ENCODE data around the gene BCL11A.

The BCL11A gene

DNA sequence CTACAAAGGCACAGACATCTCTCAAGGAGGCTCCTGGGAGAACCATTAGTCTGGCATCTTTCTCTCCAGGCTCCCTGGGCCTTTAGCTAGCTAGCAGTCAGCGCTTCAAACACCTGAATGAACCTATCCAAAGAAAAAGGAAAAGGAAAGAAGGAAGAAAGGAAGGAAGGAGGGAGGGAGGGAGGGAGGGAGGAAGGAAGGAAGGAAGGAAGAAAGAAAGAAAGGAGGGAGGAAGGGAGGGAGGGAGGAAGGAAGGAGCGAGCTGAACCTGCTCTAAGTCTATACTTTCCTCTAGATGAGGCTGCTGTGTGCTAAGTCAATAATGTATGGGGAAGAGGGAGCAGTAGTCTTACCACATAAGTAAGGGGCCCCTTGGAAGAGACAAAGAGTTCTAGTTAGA lies 5.1 kb upstream of the BCL11A start:
- no peak for DNase-seq

DNA sequence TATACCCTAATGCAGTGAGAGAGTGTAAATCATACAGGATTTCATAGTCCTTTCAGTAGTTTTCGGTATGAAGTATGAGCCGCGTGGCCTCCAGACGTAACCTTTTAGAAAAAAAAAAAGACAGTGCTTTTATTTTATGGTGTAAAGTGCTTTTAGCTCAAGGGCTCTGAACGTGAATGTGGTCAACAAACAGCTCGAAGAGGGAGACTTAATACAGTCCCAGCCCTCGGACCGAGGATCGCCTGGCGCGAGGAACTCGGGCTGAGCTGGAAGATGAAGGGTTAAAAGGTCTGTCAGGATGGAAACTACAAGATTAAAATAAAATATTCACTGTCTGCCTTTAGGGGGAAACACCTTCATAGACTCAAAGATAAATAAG lies 4.0 kb upstream of the BCL11A start:
- no peak for DNase-seq

- no peak for DNase-seq
Measured at GRCh38 chr2:60556576-60557485, 3.4 kb upstream of the BCL11A start.

DNA sequence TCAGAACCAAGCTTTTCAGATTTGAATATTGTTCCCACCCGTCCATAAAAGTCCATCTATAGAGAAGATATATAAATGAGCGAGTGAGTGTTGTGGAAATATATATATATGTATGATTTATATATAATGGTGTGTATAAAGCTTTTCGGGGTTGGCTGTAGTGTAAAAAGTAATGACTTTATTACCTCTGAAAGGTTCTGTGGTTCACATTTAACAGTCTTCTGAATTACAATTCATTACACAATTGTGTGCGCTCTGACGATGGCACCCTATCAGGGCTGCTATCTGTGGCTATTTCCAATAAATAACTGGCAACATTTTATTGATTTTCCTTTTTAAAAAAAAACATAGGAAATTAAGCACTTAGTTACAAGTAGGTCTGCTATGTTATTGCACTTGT lies 2.7 kb upstream of the BCL11A start:
- no peak for DNase-seq

DNA sequence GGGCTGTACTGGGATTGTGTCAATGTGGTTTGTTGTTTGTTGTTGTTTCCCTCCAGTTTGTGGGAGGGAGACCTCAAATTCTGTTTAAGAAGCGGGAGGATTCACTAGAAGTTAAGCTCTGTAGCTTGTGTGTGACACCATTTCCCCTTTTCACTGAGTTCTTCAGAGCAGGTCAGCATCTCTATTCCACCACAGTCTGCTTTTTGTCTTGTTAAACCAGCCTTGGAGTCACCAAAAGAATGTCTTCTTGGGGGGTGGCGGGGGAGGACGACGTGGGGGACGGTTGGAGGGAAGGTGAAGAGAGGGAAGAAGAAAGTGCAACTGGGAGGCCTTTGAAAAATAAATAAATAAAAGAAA lies 2.3 kb upstream of the BCL11A start:
- DNase-seq, result no peak

DNA sequence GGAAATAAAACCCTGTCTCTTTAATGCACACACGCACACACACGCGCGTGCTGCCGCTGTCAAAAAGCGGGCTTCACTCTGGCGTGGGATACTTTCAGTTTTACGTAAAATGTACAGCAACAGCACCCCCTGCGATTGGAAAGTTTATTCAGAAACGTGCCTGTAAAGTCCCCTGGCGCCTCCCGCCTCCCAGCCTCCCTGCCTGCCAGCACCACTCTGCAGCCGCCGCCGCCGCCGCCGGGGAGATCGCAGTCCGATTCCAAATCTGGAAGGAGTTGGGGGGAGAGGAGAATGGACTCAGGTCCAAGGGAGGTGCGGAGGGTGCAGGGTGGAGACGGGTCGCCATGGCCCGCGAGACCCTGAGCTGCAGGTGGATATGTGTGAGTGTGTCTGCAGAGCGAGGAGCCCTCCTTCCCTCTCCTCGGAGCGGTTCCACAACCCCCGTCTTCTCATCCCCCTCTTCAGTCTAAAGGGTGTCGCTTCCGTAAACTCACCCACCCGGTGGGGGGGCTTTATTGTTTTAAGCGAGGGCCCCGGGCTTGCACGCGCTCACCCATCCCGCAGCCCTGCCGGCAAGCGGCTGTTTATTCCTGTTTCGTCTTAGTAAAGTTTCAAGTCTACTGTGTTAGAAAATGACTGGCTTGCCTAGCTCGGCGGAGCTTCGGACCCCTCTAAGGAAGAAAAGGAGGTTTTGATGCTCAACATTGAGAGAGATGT lies 1.8 kb upstream of the BCL11A start:
- peak; percentile 52 for DNase-seq

DNA sequence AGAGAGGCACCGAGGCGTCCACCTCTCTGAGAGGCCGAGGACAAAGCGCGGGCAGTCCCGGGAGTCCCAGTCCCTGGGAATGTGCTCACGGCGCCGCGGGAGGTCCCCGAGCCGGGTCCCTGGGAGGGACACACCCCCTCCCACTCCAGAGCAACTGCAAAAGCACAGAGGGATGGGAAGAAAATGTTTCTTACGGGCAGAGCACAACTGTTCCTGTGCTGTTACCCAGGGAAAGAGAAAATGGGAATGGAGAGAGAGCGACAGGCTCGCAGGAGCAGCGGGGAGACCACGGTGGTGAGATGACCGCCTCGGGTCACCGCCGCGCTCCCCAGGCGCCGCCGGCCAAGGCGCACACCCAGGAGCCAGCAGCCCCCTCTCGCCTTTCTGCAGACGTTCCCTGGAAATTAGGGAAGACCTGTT lies 1.2 kb upstream of the BCL11A start:
- no peak for DNase-seq

DNA sequence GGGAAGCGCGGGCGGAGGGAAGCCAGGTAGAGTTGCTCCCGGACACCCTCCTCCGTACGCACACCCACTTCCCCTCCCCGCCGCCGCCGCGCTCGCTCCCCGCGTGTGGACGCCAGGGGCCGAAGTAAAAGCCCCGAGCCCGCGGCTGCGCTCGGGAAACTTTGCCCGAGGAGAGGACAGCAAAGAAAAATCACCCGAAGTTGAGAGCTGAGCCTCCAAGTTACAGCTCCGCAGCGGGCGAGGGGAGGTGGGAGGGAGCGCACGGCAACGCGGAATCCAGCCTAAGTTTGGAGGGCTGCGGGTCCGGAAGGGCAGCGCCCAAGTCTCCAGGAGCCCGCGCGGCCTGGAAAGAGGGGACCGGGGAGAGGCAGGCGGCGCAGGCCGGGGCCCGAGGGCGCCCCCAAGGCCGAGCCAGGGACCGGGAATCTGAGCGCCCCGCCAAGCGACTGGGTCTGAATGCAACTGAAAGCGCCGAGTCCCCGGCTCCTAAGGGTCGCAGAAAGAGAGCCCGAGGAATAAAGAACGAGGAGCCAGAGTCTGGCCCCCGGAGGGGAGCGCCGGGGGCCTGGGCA lies 706 bp upstream of the BCL11A start:
- no peak for DNase-seq

DNA sequence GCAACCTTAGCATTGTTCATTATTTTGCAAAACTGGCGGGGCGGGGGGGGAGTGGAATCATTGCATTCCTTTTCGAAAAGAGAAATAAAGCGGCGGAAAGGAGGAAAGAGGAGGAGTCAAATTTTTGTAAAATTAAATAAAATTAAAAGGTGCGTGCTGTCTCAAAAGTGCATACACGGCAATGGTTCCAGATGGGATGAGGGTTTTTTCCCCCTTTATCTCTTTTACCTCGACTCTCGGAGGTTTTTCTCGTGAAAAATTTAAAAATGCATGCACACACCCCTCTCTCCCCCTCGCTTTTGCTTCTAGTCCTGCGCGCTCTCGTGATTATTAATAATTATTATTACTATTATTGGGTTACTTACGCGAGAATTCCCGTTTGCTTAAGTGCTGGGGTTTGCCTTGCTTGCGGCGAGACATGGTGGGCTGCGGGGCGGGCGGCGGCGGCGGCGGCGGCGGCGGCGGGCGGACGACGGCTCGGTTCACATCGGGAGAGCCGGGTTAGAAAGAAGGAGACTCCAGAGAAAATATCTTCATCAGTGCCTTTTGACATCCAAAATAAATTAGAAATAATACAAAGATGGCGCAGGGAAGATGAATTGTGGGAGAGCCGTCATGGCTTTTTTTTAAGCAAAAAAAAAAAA lies 481 bp downstream of the BCL11A start:
- no peak for DNase-seq

DNA sequence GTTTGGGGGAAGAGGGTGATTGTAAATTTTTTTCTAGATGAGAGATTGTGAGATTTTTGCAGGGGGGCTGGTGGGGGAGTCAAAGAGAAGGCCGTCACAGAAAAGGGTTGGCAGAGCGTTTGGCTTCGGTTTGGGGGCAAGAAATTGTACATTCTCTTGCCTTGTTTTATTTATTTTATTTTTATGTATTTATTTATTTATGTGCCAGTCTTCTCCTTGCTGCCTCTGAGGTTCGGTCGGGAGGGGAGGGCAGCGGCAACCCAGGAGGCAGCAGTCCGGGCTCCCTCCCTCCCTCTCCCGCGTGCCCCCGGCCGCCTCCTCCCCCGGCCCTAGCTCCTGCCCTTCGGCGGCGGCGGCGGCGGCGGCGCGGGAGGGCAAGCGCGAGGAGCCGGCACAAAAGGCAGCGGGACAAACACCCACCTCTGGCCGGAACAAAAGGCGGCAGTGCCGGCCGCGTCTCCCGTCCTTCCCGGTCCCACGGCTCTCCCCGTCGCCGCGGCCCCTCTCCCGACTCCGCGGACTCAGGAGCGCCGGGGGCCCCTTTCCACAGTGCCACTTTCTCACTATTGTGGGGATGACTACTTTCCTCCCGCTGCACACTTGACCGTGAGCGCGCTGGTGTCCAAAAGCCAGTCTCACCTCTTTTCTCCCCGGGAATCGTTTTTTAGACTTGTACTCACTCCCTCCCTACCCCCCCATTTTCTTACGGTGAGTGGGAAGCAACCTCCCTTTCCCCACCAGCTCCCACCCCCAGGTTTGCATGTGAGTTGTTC lies 1.2 kb downstream of the BCL11A start:
- no peak for DNase-seq

- DNase-seq, result no peak
Measured at GRCh38 chr2:60551240-60552077, 2.0 kb downstream of the BCL11A start.

DNA sequence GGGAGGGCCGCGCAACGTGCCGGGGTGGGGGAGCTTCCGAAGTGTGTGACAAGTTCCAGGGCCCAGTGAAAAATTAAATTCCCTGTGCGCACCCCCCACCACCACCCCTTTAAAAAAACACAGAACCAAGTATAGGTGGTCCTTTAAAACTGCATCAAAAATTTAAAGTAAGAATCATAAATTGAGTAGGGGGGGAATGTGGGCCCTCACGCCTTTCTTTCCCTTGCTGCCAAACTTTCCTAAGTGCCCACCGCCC lies 2.5 kb downstream of the BCL11A start:
- DNase-seq, result no peak

GRCh38 chr2:60550178-60550983 lies 3.1 kb downstream of the BCL11A start:
- DNase-seq, result peak; percentile 78

GRCh38 chr2:60549928-60550177 lies 3.6 kb downstream of the BCL11A start:
- no peak for DNase-seq

DNA sequence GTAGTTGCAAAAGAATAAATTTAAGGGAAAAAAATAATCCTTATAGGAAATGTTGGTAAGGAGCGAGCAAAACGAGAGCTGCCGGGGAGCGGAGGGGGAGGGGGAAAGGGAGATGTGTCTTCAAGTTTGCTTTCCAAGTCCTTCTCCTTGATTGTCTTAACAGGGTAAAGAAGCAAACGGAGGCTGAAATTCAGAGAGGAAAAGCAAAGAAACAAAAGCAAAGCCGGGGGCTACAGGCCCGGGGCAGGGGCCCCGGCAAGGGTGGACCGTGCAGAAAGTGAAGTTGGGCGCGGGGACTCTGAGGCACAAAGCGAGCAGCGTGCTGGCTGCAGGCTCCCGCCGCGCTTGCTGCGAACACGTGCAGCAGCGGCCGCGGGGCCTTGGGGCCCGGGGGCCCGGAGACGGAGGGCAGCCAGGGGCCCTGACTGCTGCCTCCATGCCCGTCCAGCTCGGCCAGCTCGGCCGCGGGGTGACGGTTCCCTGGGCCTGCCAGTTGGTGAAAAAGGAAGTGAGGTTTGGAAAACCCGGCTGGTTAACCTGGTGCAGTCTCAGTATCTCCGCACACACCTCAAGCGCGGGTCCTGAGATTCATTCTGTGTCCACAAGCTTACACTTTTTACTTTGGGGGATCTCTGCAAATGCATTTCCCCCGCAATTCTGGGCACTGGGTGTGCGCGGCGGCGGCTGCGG lies 4.1 kb downstream of the BCL11A start:
- peak; percentile 32 for DNase-seq

- DNase-seq, result no peak
Measured at GRCh38 chr2:60548845-60549237, 4.6 kb downstream of the BCL11A start.

GRCh38 chr2:60548311-60548710 lies 5.1 kb downstream of the BCL11A start:
- no peak for DNase-seq

- no peak for DNase-seq
Measured at GRCh38 chr2:60547841-60548240, 5.6 kb downstream of the BCL11A start.

GRCh38 chr2:60546756-60547420 lies 6.6 kb downstream of the BCL11A start:
- DNase-seq, result no peak

DNA sequence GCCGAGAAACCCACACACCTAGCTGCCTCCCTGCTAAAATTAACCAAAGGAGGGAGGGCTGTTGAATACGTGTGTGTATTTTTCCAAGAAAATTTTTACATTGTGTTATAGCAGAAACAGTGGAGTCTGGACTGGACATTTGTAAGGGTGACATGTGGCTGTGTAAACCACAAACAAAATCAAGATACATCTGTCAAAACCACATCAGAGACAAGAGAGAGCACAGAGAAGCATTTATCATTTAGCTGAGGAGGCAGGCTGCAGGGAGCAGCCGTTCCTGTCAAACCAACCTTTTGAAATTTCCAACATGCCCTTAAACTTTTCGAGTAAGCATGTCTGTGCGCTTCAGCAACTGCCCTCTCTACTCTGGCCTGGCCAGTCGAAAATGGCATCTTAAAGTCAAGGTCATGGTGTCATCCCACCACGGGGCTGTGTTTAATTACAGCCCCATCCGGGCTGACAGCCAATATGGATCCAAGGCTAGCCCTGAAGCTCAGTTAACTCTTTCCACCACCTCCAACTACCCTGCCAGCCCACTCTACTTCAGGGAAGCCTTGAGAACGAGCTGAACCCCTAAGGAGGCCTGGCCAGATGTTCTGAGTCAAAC lies 8.4 kb downstream of the BCL11A start:
- DNase-seq, result no peak
